Activated T-helper 1 cell treated with Interleukin-2 at 50 U/mL for 16 hours (primary cell): Measurements from ENCODE around the gene FCN3.
"Not testable (repeated sequence)": the region's sequence is repeated elsewhere in the genome, so short reads cannot be mapped to it uniquely, and the experiment has no call there.

Experiments used
- DNase-seq: peaks from one replicate; pipeline ENCODE4 v3.0.0-alpha.2; 2020; ENCODE audit warnings: low read depth

FCN3 gene

DNA sequence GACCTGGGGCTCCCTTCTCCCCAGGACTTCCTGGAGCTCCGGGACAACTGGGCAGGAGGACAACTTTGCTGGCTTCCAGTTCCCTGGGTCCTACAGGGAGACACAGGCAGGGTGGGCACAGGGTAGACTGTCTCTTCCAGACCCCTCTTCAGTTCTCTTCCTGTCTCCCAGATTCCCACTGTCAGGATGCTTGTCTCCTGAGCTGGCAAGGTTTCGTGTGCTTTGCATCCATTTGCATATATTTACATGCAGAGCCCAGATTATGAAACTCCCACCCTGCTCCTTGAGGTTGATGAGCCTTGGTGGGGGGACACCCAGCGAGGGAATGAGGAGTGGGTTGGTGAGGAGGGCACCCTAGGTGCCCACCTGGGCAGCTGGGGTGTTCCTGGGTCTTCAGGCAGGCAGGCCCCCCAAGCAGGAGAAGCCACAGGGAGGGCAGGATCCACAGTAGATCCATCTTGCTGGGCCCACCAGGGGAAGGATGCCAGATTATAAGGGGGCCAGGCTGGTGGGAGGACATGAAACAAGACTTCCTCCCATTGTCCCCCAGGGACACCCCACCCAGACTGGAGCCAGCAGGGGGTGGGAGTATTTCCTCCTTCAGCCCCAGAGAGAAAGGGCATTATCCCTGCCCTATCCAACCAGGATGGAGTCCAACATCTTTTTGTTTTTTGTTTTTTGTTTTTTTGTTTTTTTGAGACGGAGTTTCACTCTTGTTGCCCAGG lies at the start of gene FCN3:
Gene FCN3 (minus strand): TSS at position 463 of the 725 bp plus-strand sequence. CDS start 6 bp downstream, at position 457.
- DNase-seq, result no peak

DNA sequence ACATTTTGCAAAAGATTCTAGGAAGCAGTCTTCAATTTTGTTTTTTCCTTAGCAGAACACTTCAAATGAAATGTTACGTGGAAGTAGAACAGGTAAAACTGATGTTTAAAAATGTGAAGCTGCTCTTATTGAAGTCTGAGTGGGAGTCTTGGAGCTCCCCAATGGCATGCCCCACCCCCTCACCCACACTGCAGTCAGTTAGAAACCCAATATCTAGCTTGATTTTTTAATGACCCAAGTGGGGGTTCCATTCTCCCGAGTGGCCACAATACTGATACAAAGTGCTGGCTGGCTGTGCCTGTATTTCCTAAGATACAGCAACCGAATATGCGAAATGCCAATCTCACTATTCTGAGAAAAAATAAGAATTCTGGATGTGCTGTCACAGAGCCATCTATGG lies 49.1 kb upstream of the FCN3 start:
- DNase-seq, result no peak

DNA sequence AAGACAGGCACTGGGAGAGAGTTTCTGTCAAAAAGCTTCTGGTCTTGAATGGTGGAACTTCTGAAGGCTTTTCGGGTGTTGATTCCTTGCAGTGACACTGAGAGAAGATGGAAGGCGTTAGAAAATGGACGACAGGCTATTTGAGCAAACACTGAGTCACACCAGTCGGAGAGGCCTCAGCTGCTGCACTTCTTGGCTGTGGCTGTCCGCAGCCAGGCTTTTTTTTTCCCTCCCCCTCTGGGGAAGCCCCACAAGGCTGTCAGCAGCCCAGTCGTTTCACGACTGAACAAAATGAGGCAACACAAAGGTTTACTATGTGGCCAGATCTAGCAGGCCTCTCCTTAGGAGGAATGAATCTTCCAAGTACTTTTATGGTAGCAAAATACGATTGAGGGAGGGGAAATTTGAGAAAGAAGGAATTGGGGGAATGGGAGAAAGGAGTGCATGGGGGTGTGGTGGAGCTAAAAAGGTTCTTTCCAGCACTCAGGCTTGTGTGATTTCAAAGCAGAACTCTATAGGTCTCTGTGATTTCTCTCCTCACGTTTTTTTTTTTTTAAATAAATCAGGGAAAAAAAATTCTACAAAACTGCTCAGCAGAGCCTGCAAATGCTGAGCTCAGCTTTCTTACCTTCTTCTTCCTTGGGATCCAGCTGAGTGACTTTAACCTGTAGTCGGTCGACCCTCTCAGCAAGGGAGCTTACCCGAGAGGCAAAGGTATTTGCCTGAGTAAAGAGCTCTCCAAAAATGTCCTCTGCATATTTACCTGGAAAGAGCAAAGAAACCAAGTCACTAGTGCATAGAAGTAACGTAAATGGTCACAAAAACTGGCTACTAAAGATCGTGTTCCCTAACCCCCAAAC lies 43.9 kb upstream of the FCN3 start:
- no peak for DNase-seq

DNA sequence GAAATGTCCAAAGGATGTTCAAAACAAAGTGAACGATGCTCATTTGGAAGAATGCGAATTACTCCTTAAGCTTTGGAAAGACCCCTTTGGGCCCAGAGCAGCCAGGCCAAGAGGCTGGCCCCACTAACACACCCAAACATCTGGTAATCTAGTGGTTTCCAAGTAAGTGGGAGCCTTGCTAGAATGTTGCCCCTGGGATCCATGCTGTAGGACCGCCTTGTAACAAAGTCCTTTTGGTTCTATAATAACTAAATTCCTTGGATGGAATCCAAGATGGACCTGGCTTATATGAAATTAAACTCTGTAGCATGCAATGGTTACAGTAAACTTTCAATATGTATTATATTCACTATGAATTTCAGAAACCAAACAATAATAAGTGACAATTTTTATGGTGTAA lies 43.1 kb upstream of the FCN3 start:
- no peak for DNase-seq

DNA sequence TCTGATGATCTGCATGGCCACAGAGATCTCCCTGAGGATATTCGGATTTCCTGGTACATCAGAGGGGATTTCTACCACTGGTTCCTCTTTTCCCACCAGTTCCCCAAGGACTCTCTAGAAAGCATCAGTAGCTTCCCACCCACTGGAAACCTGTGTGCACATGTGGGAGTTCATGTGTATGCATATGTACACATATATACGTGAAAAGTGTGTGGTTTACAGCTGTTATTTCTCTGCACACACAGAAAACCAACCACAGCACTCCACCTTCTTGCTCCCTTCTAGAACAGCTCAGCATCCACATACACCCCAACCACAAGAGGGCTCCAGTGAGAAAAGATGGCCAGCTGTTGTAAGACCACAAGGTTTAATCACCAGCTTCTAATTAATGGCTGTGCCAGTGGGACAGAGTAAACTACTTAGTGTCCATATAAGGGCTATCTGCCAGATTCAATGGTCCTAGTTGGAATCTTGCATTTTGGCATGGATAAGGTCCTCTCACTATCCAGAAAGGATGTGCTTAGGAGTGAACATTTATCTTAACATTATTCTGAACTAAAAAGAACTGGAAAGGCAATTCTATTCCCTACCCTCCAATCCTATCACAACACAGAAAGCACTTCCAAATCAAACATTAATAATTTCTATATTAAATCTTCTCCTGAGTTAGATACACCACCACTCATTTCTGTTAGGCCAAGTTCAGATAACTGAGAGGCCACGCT lies 41.9 kb upstream of the FCN3 start:
- no peak for DNase-seq

DNA sequence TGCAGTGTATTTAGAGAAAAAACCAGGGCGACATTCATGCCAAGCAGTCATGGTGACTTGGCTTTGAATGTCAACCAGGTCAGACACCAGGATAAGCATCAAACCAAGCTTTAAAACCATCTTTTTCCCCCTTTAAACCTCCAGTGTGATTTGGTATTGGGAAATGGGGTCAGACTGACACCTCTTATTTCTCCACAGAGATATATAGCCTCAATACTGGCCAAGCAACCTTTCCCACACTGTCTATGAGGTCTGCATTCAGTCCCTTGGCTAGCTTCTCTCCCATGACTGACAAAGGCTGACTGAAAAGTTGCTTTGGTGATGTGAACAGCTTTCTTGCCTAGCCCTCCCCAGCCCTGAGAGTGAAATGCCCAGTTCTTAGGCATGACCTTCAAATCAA lies 39.5 kb upstream of the FCN3 start:
- no peak for DNase-seq

DNA sequence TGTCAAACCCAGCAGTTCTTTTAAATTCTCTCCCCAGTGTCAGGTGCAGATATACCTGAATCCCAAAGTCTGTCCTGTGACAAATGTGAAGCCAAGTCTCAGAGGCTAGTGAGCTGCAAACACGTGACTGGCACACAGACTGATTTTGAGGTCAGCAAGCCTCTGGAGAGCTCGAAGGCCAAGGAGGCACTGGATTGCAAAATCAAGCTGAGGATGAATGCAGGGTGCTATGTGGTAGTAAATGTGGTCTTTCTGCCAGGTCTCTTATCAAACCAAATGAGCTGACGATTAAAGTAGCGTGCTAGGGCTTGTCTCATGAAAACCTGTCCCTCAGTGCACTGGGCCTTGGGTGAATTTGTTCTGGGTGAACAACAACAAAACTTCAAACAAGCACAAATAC lies 38.4 kb upstream of the FCN3 start:
- DNase-seq, result no peak

DNA sequence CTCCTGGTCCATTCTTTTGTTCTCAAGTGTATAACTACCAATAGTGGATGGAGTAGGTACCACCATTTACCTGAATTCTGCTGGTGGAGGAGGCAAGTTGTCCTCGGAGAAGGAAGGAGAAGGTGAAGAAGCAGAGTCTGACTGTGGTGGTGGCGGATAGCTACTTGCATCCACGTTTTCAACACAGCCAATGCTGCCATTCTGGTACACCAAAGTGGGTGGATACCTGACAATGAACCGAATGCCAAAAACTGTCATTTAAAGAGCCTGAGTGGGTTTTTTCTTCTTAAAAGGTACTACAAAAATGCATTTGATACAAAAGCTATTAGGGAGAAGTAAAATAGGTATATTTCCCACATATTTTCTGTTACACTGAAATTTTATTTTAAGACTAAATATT lies 37.9 kb upstream of the FCN3 start:
- no peak for DNase-seq

DNA sequence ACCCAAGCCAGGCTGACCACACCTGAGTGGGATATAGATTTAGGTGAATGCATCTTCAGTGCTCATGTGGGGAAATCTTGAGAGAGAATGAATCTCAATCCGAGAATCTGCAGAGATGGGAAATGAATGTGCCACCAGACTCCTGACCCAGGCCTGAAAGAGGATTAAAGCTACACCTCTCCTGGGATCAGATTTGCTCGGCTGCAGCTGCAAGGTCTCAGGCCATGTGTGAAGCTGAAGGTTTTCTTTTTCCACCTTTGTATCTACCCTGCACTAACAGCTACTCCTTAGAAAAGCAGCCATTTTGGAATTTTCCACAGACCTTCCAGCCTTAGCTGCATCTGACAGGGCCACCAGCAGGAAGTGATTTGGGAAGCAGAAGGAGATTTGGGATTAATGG lies 36.1 kb upstream of the FCN3 start:
- DNase-seq, result no peak

DNA sequence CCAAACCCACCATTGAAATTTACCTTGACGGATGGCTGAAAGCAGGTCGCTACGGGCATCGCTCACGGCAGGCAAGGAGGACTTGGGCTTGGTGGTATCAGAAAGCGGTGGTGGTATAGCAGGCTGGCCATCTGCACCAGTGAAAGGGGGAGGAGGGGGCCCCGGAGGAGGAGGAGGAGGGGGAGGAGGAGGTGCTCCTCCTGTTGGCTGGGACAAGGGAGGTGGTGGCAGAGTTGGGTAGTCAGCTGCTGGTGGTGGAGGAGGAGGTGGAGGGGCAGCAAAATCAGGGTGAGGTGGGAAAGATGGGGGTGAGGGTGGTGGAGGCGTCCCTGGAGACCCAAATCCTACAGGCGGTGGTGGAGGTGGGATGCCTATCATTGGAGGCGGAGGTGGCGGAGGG lies 35.0 kb upstream of the FCN3 start:
- DNase-seq, result no peak

DNA sequence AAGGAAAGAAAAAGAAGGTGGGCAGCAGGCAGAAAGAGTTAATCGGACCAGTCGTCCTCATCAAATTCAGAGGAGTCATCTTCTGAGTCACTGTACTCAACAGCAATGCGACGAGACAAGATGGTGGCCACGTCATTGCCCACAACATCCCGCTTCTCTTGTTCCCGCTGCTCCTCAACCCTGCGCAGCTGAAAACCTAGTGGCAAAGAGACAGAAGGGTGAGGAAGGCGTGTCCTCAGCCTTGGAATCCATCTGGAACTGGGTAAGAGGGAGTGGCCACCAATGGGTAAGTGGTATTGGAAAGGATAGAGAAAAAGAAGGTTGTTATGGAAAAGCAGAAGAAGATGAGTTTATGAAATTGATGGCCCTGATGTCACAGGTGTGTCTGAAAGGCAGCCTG lies 33.5 kb upstream of the FCN3 start:
- no peak for DNase-seq

DNA sequence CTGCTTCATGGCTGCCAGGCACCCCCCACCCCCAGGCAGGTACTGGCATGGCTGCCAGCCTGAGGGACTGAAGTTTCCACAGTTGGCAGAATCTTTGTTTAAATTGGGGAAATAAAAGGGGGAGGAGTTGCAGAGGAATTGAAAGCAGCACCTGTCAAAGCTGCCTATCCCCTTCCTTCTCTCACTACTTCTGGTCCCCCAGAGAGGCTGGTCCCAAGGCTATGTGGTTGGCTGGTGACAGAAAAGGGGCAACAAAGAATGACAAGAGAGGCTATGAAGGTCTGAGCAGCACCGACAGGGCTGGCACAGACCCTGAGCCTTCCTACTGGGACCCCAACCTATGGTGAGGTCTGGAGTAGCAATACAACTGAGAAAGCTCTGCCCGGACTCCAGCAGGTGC lies 32.2 kb upstream of the FCN3 start:
- not testable (repeated sequence) for DNase-seq

DNA sequence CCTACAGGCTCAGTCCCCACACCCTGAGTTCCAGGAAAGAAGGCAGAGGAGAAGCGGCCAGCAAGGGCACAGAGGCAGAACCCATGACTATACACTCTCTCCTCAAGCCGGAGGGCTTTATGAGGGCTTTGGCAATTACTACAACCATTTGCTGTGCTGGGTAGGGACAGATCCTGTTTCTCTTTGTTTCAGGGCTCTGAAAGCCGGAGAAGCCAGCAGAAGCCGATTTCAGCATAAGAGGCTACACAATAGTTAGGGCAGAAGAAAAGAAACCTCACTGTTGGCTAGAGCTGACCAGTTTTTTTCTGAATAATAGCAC lies 31.7 kb upstream of the FCN3 start:
- DNase-seq, result no peak

DNA sequence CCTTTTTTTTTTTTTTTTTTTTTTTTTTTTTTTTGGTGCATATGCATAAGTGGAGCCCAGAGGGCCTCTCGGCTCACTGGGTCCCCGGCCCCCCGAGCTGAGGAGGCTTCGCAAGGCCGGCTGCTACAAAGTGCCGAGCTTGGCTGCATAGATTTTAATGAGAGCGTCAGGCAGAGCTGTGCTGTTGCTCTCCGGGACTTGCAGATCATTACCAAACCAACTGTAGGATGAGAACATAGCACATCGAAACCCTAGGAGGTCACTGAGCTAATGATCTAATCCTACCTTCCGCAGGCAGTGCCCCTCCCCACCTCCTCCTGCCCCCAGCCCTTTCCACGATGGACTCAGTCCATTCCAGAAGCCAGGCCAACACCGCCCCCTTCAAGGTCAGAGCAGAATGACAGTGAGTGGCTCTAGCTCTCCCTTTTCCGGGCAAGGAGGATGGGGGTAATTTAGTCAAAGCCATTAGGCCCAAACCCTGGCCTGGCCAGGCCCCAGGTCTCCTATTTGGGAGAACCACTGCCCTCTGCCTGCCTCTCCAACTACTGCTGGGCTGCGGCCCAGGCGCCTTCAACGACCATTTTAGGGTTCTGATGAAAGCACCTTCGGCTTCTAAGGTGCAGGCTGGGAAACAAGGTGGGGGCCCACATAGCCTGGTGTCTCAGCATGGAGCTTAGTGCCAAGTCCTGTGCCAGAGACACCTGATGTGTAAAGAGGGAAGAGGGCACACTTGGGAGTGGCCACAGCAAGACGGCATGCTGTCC lies 31.2 kb upstream of the FCN3 start:
- not testable (repeated sequence) for DNase-seq

DNA sequence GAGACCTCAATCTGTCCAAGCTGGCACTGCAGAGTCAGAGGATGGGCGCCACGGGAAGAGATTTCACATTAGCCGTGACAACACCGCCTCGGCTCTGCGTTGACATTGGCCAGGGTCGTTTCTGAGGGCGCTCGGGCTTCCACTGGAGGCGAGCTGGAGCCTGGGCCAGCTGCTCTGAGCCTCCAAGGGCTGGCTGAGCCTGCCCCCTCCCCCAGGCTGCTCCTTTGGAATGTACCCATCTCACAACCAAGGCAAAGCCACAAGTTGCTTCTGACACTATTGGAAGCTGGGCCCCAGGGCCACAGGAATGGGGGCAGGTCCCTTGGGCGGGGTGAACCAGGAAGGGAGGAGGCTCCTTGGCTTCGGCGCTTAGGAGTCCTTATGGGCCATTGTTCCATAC lies 30.4 kb upstream of the FCN3 start:
- DNase-seq, result no peak

DNA sequence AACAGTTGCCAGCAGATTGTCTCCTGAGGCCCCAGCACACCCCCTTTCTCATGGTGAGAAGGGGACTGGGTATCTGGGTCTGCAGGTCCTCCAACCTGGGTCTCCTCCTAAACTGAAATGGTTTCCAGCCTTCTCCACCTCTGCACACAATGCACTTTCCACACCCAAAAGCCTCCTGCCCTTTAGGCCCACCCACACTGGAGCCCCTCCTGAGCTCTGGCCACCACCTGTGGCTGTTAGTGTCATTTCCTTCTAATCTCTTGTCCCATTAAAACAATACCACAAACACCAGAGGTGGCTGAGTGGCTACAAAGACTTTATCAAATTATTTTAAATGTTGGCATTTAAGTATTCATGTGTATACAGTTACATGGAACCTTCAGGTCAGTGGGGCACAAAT lies 29.3 kb upstream of the FCN3 start:
- no peak for DNase-seq

DNA sequence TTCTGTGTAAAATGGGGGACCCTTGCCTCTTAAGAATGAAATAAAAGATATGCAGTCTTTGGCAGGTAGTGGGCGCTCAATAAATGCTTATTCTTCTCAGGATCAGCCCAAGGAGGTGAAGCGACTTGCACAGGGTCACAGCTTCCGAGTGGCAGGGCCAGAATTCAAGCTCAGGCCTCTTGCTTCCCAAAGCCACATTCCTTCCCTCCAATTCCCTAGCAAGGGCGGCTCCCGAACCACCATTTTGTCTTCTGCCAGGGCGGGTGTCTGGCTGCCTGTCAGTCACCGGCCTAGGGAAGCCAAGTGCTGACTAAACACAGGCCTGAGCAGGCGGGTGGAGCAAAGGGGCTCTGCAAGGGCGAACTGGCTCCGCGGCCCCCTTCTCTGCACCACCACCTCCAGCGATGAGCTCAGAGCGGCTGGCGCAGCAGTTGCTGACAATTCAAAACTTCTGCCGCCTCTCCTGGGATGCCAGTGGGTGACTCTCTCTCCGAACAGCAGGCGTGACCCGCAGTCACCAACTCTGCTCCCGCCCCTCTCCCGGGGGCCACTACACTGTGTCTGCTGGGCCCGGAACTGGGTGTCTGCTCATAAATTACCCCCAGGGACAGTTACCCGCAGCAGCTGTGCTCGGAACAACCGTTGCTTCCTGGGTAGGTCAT lies 28.6 kb upstream of the FCN3 start:
- no peak for DNase-seq

DNA sequence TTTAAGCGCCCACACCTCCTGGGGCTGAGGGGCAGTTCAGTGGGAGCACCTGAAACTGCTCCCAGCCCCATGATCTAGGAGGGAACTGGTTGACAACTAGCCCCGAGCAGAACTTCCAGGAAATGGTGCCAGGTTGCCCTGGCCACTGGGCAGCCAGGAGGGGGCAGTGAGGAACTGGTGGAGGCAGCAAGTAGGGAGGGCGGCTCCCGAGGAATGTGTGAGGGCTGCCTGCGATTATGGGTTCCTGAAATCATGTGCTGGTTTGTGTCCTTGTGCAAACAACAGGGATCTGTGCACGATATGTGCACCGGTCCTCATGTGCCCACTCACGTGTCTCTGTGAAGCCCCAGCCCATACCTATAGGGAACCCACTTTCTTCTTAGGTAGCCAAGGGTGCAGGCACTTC lies 27.7 kb upstream of the FCN3 start:
- no peak for DNase-seq

DNA sequence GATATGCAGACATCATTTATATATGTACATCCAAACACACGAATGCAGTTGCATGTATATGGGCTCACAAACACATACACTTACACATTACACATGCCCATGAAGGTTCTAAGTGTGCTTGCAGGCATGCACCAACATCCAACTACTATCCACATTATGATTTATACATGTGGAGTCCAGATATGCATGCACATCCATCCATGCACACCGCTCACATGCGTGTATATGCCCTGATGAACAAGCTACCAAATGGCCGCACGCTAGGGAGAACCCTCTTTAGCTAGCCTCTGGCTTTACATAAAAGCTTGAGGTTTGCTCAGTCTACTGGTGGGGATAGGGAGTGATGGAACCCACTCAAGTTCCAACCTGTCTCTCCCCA lies 26.3 kb upstream of the FCN3 start:
- no peak for DNase-seq

DNA sequence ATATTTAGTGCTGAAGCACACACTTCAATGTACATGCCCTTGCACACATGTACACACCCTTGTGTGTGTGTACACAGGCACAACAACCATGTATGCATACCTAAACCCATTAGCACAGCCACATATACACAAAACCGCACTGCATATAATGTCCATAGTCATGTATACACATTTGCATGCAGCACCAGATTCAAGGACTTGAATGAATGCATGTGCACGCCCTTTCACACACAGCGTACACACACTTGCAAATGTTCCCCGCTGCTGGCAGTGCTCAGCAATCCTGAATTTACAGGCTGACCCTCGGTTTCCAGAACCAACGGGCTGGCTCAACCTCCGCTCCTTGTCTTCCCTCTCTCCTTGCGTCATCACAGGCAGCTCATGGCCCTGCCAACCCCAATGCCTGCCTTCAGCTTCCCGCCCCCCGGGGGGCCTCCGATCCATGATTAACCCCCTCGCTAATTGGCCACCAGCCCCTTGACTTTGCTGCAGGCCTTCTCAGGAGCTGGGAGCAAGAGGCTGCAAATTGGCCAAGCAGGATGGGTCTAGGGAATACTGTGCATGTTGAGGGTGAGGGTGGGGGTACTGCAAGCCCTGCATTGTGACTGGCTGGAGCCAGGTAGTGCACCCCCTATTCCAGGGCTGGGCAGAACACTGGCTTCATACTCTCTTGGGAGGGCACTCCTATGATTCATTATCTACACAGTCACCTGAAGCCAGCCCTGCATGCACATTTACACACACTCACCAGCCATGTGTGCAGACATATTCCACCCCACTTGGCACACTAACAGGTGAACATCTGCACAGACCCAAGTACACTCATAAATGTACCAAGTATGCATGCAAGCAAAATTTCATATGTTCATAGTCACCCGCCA lies 25.7 kb upstream of the FCN3 start:
- no peak for DNase-seq
